H1 (cell line): ENCODE results near the gene FLT1. TPM values are rescaled to one million over a fixed set of nuclear protein-coding genes. Genes with fewer than 3 reads are reported as not detected.

Experiments
- CTCF ChIA-PET: fragments of 300-600 bp; sonication (Branson Sonifier 250); formaldehyde crosslinking; loops from one replicate; lab custom pipeline; 2021; ENCODE audit not compliant: partially characterized antibody; lab: Charles Lee
- POLR2A ChIA-PET: fragments of 300-600 bp; sonication (Branson Sonifier 250); formaldehyde crosslinking; loops from one replicate; lab custom pipeline; 2021; ENCODE audit warnings: inconsistent platforms; ENCODE audit not compliant: partially characterized antibody; lab: Charles Lee
- DNase-seq, 2 experiments: peaks; one replicate each; pipeline versions ENCODE4 v3.0.0 to v3.0.0-alpha.2; 2010 to 2022; ENCODE audit warnings: low spot score in 2 of 2, low read depth in 1 of 2, mixed read lengths in 1 of 2
- FAIRE-seq: peaks from 2 replicates; lab custom pipeline; 2011; peaks lifted over from hg19 to GRCh38; lab: Jason Lieb, UNC
- H2AFZ ChIP-seq: 2 replicates; pipeline ENCODE4 v1.8.1; 2012; ENCODE audit warnings: low read length, inconsistent platforms
- H2AK5ac ChIP-seq: 2 replicates; pipeline ENCODE4 v1.6.1; 2013; ENCODE audit warnings: low read depth, low read length
- H2BK120ac ChIP-seq: replicated peaks from 2 replicates; pipeline ENCODE3; 2013; ENCODE audit warnings: low read depth, low read length, inconsistent platforms
- H2BK12ac ChIP-seq: 2 replicates; pipeline ENCODE4 v1.6.1; 2013; ENCODE audit warnings: low read depth, low read length
- H2BK15ac ChIP-seq: 2 replicates; pipeline ENCODE4 v1.6.1; 2013; ENCODE audit warnings: low read length
- H2BK20ac ChIP-seq: 2 replicates; pipeline ENCODE4 v1.6.1; 2013; ENCODE audit warnings: low read length
- H2BK5ac ChIP-seq: 2 replicates; pipeline ENCODE4 v1.6.1; 2013; ENCODE audit warnings: low read depth, low read length
- H3K14ac ChIP-seq: 2 replicates; pipeline ENCODE4 v1.6.1; 2013; ENCODE audit warnings: inconsistent platforms; ENCODE audit not compliant: insufficient read length
- H3K18ac ChIP-seq: 2 replicates; pipeline ENCODE4 v1.6.1; 2013; ENCODE audit warnings: low read length; ENCODE audit errors: extremely low read depth
- H3K23ac ChIP-seq: 2 replicates; pipeline ENCODE4 v1.6.1; 2013; ENCODE audit warnings: inconsistent platforms; ENCODE audit not compliant: insufficient read length
- H3K23me2 ChIP-seq: 2 replicates; pipeline ENCODE4 v1.6.1; 2013; ENCODE audit warnings: low read depth, low read length
- H3K27ac ChIP-seq: 2 replicates; pipeline ENCODE4 v1.6.1; 2011; ENCODE audit warnings: low read depth, low read length, inconsistent platforms
- H3K27me3 ChIP-seq, 4 experiments: replicated peaks in 1 of 4; 1 replicate in 1 of 4; 2 replicates in 3 of 4; pipeline versions ENCODE4 v1.6.1 to v1.8.1; 2011 to 2013; ENCODE audit warnings: low read length in 3 of 4, mild to moderate bottlenecking in 3 of 4, inconsistent platforms in 2 of 4, mixed read lengths in 2 of 4, moderate library complexity in 1 of 4; ENCODE audit not compliant: control insufficient read depth in 3 of 4, insufficient read depth in 3 of 4; ENCODE audit errors: extremely low read depth in 1 of 4
- H3K36me3 ChIP-seq, 4 experiments: 2 replicates each; pipeline versions ENCODE4 v1.6.1 to v1.8.1; 2011 to 2013; ENCODE audit warnings: mild to moderate bottlenecking in 4 of 4, low read length in 3 of 4, moderate library complexity in 2 of 4, control low read depth in 1 of 4, inconsistent platforms in 1 of 4; ENCODE audit not compliant: insufficient read depth in 4 of 4, control insufficient read depth in 2 of 4
- H3K4ac ChIP-seq: replicated peaks from 2 replicates; pipeline ENCODE3; 2013; ENCODE audit warnings: low read length, low read depth, mixed read lengths, inconsistent platforms; ENCODE audit not compliant: insufficient read length
- H3K4me1 ChIP-seq, 4 experiments: replicated peaks in 1 of 4; 1 replicate in 1 of 4; 2 replicates in 3 of 4; pipeline versions ENCODE4 v1.6.1 to v1.8.1; 2011 to 2013; ENCODE audit warnings: low read length in 3 of 4, inconsistent platforms in 2 of 4, mixed read lengths in 1 of 4; ENCODE audit not compliant: insufficient read depth in 4 of 4, control insufficient read depth in 3 of 4
- H3K4me2 ChIP-seq, 2 experiments: 2 replicates each; pipeline versions ENCODE4 v1.6.1 to v1.8.1; 2011 to 2013; ENCODE audit warnings: low read depth in 2 of 2, low read length in 2 of 2, control low read depth in 1 of 2, inconsistent platforms in 1 of 2, mild to moderate bottlenecking in 1 of 2; ENCODE audit not compliant: insufficient read depth in 1 of 2
- H3K4me3 ChIP-seq, 4 experiments: fragments of 200-600, 300-600 bp in 1 of 4; sonication (generic), shearing (Covaris generic), sonication (Bioruptor Twin) in 1 of 4; 2 replicates each; pipeline versions ENCODE4 v1.5.1 to v1.8.1; 2011 to 2016; ENCODE audit warnings: low read length in 4 of 4, low read depth in 3 of 4, control low read depth in 2 of 4, inconsistent platforms in 2 of 4, mild to moderate bottlenecking in 2 of 4, mixed read lengths in 1 of 4, moderate library complexity in 1 of 4; ENCODE audit not compliant: insufficient read depth in 2 of 4; ENCODE audit errors: extremely low read depth in 1 of 4
- H3K56ac ChIP-seq: replicated peaks from 2 replicates; pipeline ENCODE3; 2013; ENCODE audit warnings: low read depth, mild to moderate bottlenecking, mixed read lengths, low read length, inconsistent platforms; ENCODE audit not compliant: insufficient read length
- H3K79me1 ChIP-seq: 2 replicates; pipeline ENCODE4 v1.6.1; 2013; ENCODE audit warnings: low read depth, low read length, control low read depth
- H3K79me2 ChIP-seq, 2 experiments: 2 replicates each; pipeline versions ENCODE4 v1.6.1 to v1.8.1; 2012 to 2013; ENCODE audit warnings: low read length in 2 of 2, mild to moderate bottlenecking in 2 of 2, inconsistent platforms in 1 of 2; ENCODE audit not compliant: insufficient read depth in 2 of 2, control insufficient read depth in 1 of 2
- H3K9ac ChIP-seq, 4 experiments: replicated peaks in 1 of 4; 1 replicate in 1 of 4; 2 replicates in 3 of 4; pipeline versions ENCODE4 v1.6.1 to v1.8.1; 2011 to 2013; ENCODE audit warnings: low read depth in 3 of 4, low read length in 3 of 4, control low read depth in 2 of 4, mild to moderate bottlenecking in 2 of 4, moderate library complexity in 2 of 4, inconsistent platforms in 1 of 4; ENCODE audit errors: extremely low read depth in 1 of 4
- H3K9me3 ChIP-seq, 2 experiments: 2 replicates each; pipeline versions ENCODE4 v1.6.1 to v1.8.1; 2012 to 2013; ENCODE audit warnings: mild to moderate bottlenecking in 2 of 2, moderate library complexity in 2 of 2, control low read depth in 1 of 2, inconsistent platforms in 1 of 2, low read depth in 1 of 2, low read length in 1 of 2, mixed read lengths in 1 of 2; ENCODE audit not compliant: insufficient read depth in 2 of 2
- H4K20me1 ChIP-seq, 2 experiments: replicated peaks in 1 of 2; 2 replicates each; pipeline versions ENCODE3 to v1.8.1; 2011 to 2013; ENCODE audit warnings: inconsistent platforms in 2 of 2, low read length in 2 of 2, mild to moderate bottlenecking in 1 of 2; ENCODE audit not compliant: insufficient read depth in 2 of 2, control insufficient read depth in 1 of 2
- H4K5ac ChIP-seq: 2 replicates; pipeline ENCODE4 v1.6.1; 2013; ENCODE audit warnings: low read length, low read depth, mixed read lengths, inconsistent platforms; ENCODE audit not compliant: insufficient read length
- H4K8ac ChIP-seq: 2 replicates; pipeline ENCODE4 v1.8.0; 2013; ENCODE audit warnings: mild to moderate bottlenecking, moderate library complexity, low read length, inconsistent platforms; ENCODE audit not compliant: insufficient read depth; ENCODE audit errors: extremely low read depth
- H4K91ac ChIP-seq: replicated peaks from 2 replicates; pipeline ENCODE3; 2013; ENCODE audit warnings: low read length, mixed read lengths, inconsistent platforms; ENCODE audit not compliant: insufficient read length
- BCL11A ChIP-seq, 2 experiments: IDR thresholded peaks; one replicate each; pipeline ENCODE4 v1.6.1; 2011; ENCODE audit warnings: low read depth in 2 of 2, low read length in 2 of 2, mild to moderate bottlenecking in 2 of 2
- CTCF ChIP-seq, 3 experiments: IDR thresholded peaks; 1 replicate in 2 of 3; 2 replicates in 1 of 3; pipeline versions ENCODE4 v1.5.1 to v1.6.1; 2011; ENCODE audit warnings: low read length in 3 of 3, mild to moderate bottlenecking in 3 of 3, inconsistent platforms in 2 of 3, low read depth in 1 of 3, moderate library complexity in 1 of 3; ENCODE audit not compliant: insufficient read depth in 1 of 3; ENCODE audit errors: control extremely low read depth in 1 of 3
- EGR1 ChIP-seq: IDR thresholded peaks from 2 replicates; pipeline ENCODE4 v1.6.1; 2011; ENCODE audit warnings: low read depth, low read length, borderline replicate concordance
- EZH2 ChIP-seq: fragments of 200-600 bp; sonication (generic); IDR thresholded peaks from 2 replicates; pipeline ENCODE4 v1.7.1; 2012; ENCODE audit warnings: low read depth, mild to moderate bottlenecking, moderate library complexity, low read length, inconsistent platforms; ENCODE audit not compliant: severe bottlenecking
- GABPA ChIP-seq: IDR thresholded peaks from 2 replicates; pipeline ENCODE4 v1.6.1; 2011; ENCODE audit warnings: mild to moderate bottlenecking, low read length, moderate library complexity, borderline replicate concordance; ENCODE audit not compliant: insufficient read depth
- GTF2F1 ChIP-seq: IDR thresholded peaks from 2 replicates; pipeline ENCODE4 v1.6.1; 2012; ENCODE audit warnings: low read depth, low read length, improper control_type of control experiment, borderline replicate concordance
- HDAC6 ChIP-seq: IDR thresholded peaks from one replicate; pipeline ENCODE4 v1.7.1; 2012; ENCODE audit warnings: low read depth, mild to moderate bottlenecking, inconsistent platforms, low read length, moderate library complexity
- KDM5A ChIP-seq: fragments of 200-600 bp; IDR thresholded peaks from 2 replicates; pipeline ENCODE4 v1.7.1; 2012; ENCODE audit warnings: mild to moderate bottlenecking, low read length, inconsistent platforms, mixed read lengths
- POU5F1 ChIP-seq: IDR thresholded peaks from 2 replicates; pipeline ENCODE4 v1.6.1; 2011; ENCODE audit warnings: low read depth, mild to moderate bottlenecking, low read length, moderate library complexity
- SAP30 ChIP-seq: fragments of 300-600 bp; sonication (generic); IDR thresholded peaks from 2 replicates; pipeline ENCODE4 v1.7.1; 2012; ENCODE audit warnings: low read length, moderate library complexity, mild to moderate bottlenecking, inconsistent platforms; ENCODE audit not compliant: insufficient read depth, insufficient replicate concordance
- SIN3A ChIP-seq, 2 experiments: IDR thresholded peaks in 1 of 2; conservative IDR thresholded peaks in 1 of 2; 2 replicates each; pipeline ENCODE4 v1.6.1; 2011 to 2012; ENCODE audit warnings: low read length in 2 of 2, improper control_type of control experiment in 1 of 2, low read depth in 1 of 2, mild to moderate bottlenecking in 1 of 2
- TAF1 ChIP-seq: IDR thresholded peaks from 2 replicates; pipeline ENCODE4 v1.6.1; 2011; ENCODE audit warnings: mild to moderate bottlenecking, low read depth, low read length
- WGBS, 2 experiments: shearing (Covaris generic) in 1 of 2; methylation state at CpG; one replicate each; pipeline versions ENCODE4 v1.1.6 to v1.1.7; 2013 to 2015; ENCODE audit warnings: low lambda C conversion rate in 2 of 2, mixed read lengths in 2 of 2, inconsistent platforms in 1 of 2, low coverage in 1 of 2, missing lambda C conversion rate in 1 of 2; ENCODE audit not compliant: insufficient replicate concordance in 2 of 2, insufficient coverage in 1 of 2, insufficient read length in 1 of 2; ENCODE audit errors: extremely low coverage in 1 of 2, missing lambda C conversion rate in 1 of 2; 5-methylcytosine and 5-hydroxymethylcytosine counted together
- polyA plus RNA-seq, 7 experiments: library from polyadenylated mRNA; depleted of rRNA in 3 of 7; stranded (reverse) in 5 of 7; unstranded in 2 of 7; fragments of >200 nt in 5 of 7; fragments of 200-250 nt in 2 of 7; gene quantifications; 1 replicate in 5 of 7; 2 replicates in 1 of 7; 4 replicates in 1 of 7; pipeline versions ENCODE4 v1.2.1 to v1.2.3, GENCODE V29; 2011 to 2013; ENCODE audit warnings: missing spikeins in 2 of 7, mixed read lengths in 2 of 7
- total RNA-seq: library from RNA; stranded (reverse); fragmentation: NEBNext Ultra II Directional; extraction: Animal tissue kit (Norgen Biotek cat#: 25700); gene quantifications from 2 replicates; pipeline ENCODE4 v1.2.1, GENCODE V29; 2021

FLT1 gene
- total and polyA plus RNA-seq, 2 of the 8 experiments (the other 6 are each of a cell fraction or from before 2014, with no cell fraction given) = 19.7 to 90.2 TPM

- H2BK120ac ChIP-seq = no peak overlapping the region
- no peak overlapping the region for H4K8ac ChIP-seq
- no peaks in the 10 kb centered on the region for H3K27me3 ChIP-seq
- H3K9ac ChIP-seq = no peak overlapping the region
- DNase-seq (no peak), FAIRE-seq (no peak)
- no peak overlapping the region for H2BK20ac ChIP-seq
- H3K4me3 ChIP-seq = no peak overlapping the region
- no peaks in the 10 kb centered on the region for H3K23me2 ChIP-seq
- H3K4me1 ChIP-seq = peaks cover 0 to 2% (median 0%) of the 10 kb centered on the region in 4 experiments; a peak in 1 of 7 replicates
- no peak overlapping the region for H3K56ac ChIP-seq
- no peaks in the 10 kb centered on the region for H4K20me1 ChIP-seq
- H3K79me2 ChIP-seq = no peaks in the 10 kb centered on the region
- no peaks in the 10 kb centered on the region for H3K36me3 ChIP-seq
- no peak overlapping the region for H3K14ac ChIP-seq
- H3K27ac ChIP-seq = no peak overlapping the region
- H2BK12ac ChIP-seq = no peak overlapping the region
- 98% methylated on average over 4 of the region's 4 CpGs; no CpG with 5 or more reads in 1 of the 2 experiments for WGBS, 2 experiments
- no peak overlapping the region for H2BK5ac ChIP-seq
- ChIA-PET CTCF (no interaction called here), POLR2A (no interaction called here)
- no peak overlapping the region for H3K4ac ChIP-seq
- H3K4me2 ChIP-seq = no peak overlapping the region
- no peak overlapping the region for H2AFZ ChIP-seq
- H2AK5ac ChIP-seq = no peak overlapping the region
- no peak overlapping the region for H3K18ac ChIP-seq
- no peaks in the 10 kb centered on the region for H3K79me1 ChIP-seq
- no peak overlapping the region for H2BK15ac ChIP-seq
- H3K23ac ChIP-seq = no peak overlapping the region
- no peak overlapping the region for H4K91ac ChIP-seq
- no peak overlapping the region for H4K5ac ChIP-seq
- H3K9me3 ChIP-seq = no peaks in the 10 kb centered on the region
- TF ChIP-seq EGR1 (no peak), KDM5A (no peak), GTF2F1 (no peak), GABPA (no peak), HDAC6 (no peak), EZH2 (no peak), TAF1 (no peak), CTCF (IDR thresholded peaks at IDR 0.05; ENCODE audit: control extremely low read depth in 1 of 3, insufficient read depth in 1 of 3, low read depth in 1 of 3, low read length in 3 of 3) (no peak), SIN3A (conservative IDR thresholded peaks at IDR 0.05 in 1 of 2, IDR thresholded peaks at IDR 0.05 in 1 of 2; ENCODE audit: low read depth in 1 of 2, low read length in 2 of 2) (no peak), SAP30 (no peak), BCL11A (IDR thresholded peaks at IDR 0.05; ENCODE audit: low read depth in 2 of 2, low read length in 2 of 2) (no peak), POU5F1 (no peak)
Observed at GRCh38 chr13:28370448-28370847, 124.5 kb downstream of the FLT1 start.
